ENCODE data around the gene RAB12. TPM values are rescaled to one million over a fixed set of nuclear protein-coding genes. Genes with fewer than 3 reads are reported as not detected.

The RAB12 gene
- total and polyA plus RNA-seq, 2 of the 8 experiments (the other 6 are each of a cell fraction or from before 2014, with no cell fraction given), result 19.7 to 45.9 TPM

- POLR2A ChIA-PET (ENCODE audit: partially characterized antibody), result interaction anchor here (1.0 kb wide), 1 partner anchor 18 kb away, joined by 4 read pairs; no protein-coding TSS in a partner anchor
Observed at GRCh38 chr18:8686611-8687010, 77.4 kb downstream of the RAB12 start.

More at GRCh38 chr18:8686611-8687010, 77.4 kb downstream of the RAB12 start:
- H3K4me1 ChIP-seq (replicated peaks in 1 of 4; ENCODE audit: control insufficient read depth in 3 of 4, insufficient read depth in 4 of 4, low read length in 3 of 4), result peaks cover 0 to 11% (median 5%) of the 10 kb centered on the region in 4 experiments
- H2BK12ac ChIP-seq (ENCODE audit: low read depth, low read length), result 0 out of 2 replicates have a peak overlapping the region, but pooled peaks have one; percentile 31
- H2AK5ac ChIP-seq (ENCODE audit: low read depth, low read length), result no peak overlapping the region
- H3K4me3 ChIP-seq (ENCODE audit: extremely low read depth in 1 of 4, insufficient read depth in 2 of 4, low read depth in 3 of 4, low read length in 4 of 4), result no peak overlapping the region
- no peak overlapping the region for H3K9ac ChIP-seq (replicated peaks in 1 of 4; ENCODE audit: extremely low read depth in 1 of 4, low read depth in 3 of 4, low read length in 3 of 4)
- no peak overlapping the region for H4K5ac ChIP-seq (ENCODE audit: insufficient read length, low read depth, low read length)
- H2BK20ac ChIP-seq (ENCODE audit: low read length), result no peak overlapping the region; the same call in 1 of the 2 replicates
- no peak for TF ChIP-seq GABPA (IDR thresholded peaks at IDR 0.05; ENCODE audit: borderline replicate concordance, insufficient read depth, low read length)
- no peak for TF ChIP-seq ASH2L (IDR thresholded peaks at IDR 0.05; ENCODE audit: low read length)
- no peak for TF ChIP-seq FOSL1 (IDR thresholded peaks at IDR 0.05; ENCODE audit: insufficient read depth, low read depth, low read length)
- TF ChIP-seq JUND (IDR thresholded peaks at IDR 0.05; ENCODE audit: low read length), result no peak
- no peaks in the 10 kb centered on the region for H3K9me3 ChIP-seq (ENCODE audit: insufficient read depth in 2 of 2, low read depth in 1 of 2, low read length in 1 of 2)
- no peaks in the 10 kb centered on the region for H3K23me2 ChIP-seq (ENCODE audit: low read depth, low read length)
- DNase-seq (ENCODE audit: low read depth in 1 of 2, low spot score in 2 of 2) (no peak), FAIRE-seq (no peak)
- H3K4me2 ChIP-seq (ENCODE audit: insufficient read depth in 1 of 2, low read depth in 2 of 2, low read length in 2 of 2), result peak overlapping the region; percentile 20 to 40; a peak in 2 of 4 replicates
- no peak overlapping the region for H3K23ac ChIP-seq (ENCODE audit: insufficient read length)
- no peak overlapping the region for H3K14ac ChIP-seq (ENCODE audit: insufficient read length)
- peak overlapping the region; percentile 19; the same call in 1 of the 2 replicates for H2BK5ac ChIP-seq (ENCODE audit: low read depth, low read length)
- H3K79me1 ChIP-seq (ENCODE audit: low read depth, low read length), result no peaks in the 10 kb centered on the region
- H3K27ac ChIP-seq (ENCODE audit: low read depth, low read length), result no peak overlapping the region
- no peaks in the 10 kb centered on the region for H3K27me3 ChIP-seq (replicated peaks in 1 of 4; ENCODE audit: control insufficient read depth in 3 of 4, extremely low read depth in 1 of 4, insufficient read depth in 3 of 4, low read length in 3 of 4)
- 49% methylated on average over 6 of the region's 6 CpGs; no CpG with 5 or more reads in 1 of the 2 experiments for WGBS, 2 experiments (ENCODE audit: extremely low coverage in 1 of 2, insufficient coverage in 1 of 2, insufficient read length in 1 of 2, insufficient replicate concordance in 2 of 2, low coverage in 1 of 2, low lambda C conversion rate in 2 of 2, missing lambda C conversion rate in 1 of 2)
- no peak overlapping the region for H2AFZ ChIP-seq (ENCODE audit: low read length)
- CTCF ChIA-PET (ENCODE audit: partially characterized antibody), result interaction anchor here (0.8 to 3.6 kb wide), 6 partner anchors 10 to 301 kb away, joined by 3 to 21 read pairs (median 5); no protein-coding TSS in a partner anchor
- no peak overlapping the region for H2BK15ac ChIP-seq (ENCODE audit: low read length)
- H4K91ac ChIP-seq (replicated peaks; ENCODE audit: insufficient read length, low read length), result no peak overlapping the region
- H4K20me1 ChIP-seq (replicated peaks in 1 of 2; ENCODE audit: control insufficient read depth in 1 of 2, insufficient read depth in 2 of 2, low read length in 2 of 2), result no peaks in the 10 kb centered on the region
- H2BK120ac ChIP-seq (replicated peaks; ENCODE audit: low read depth, low read length), result no peak overlapping the region
- no peak overlapping the region for H4K8ac ChIP-seq (ENCODE audit: extremely low read depth, insufficient read depth, low read length)
- no peak overlapping the region for H3K4ac ChIP-seq (replicated peaks; ENCODE audit: insufficient read length, low read depth, low read length)
- H3K18ac ChIP-seq (ENCODE audit: extremely low read depth, low read length), result peak overlapping the region; percentile 62; the same call in 1 of the 2 replicates
- H3K79me2 ChIP-seq (ENCODE audit: control insufficient read depth in 1 of 2, insufficient read depth in 2 of 2, low read length in 2 of 2), result no peaks in the 10 kb centered on the region
- H3K36me3 ChIP-seq (ENCODE audit: control insufficient read depth in 2 of 4, insufficient read depth in 4 of 4, low read length in 3 of 4), result no peaks in the 10 kb centered on the region
- H3K56ac ChIP-seq (replicated peaks; ENCODE audit: insufficient read length, low read depth, low read length), result no peak overlapping the region
